HepG2 (cell line): Measurements from ENCODE around the gene YBX2. TPM values are rescaled to one million over a fixed set of nuclear protein-coding genes. Genes with fewer than 3 reads are reported as not detected.

Experiments used
- AKAP8 ChIP-seq: sonication (generic); formaldehyde crosslinking; IDR thresholded peaks from 2 replicates; pipeline ENCODE4 v1.5.1; 2020; ENCODE audit warnings: mild to moderate bottlenecking, missing genetic modification reagents
- ARID5B ChIP-seq: IDR thresholded peaks from 2 replicates; pipeline ENCODE4 v1.4.0; 2020; ENCODE audit warnings: mild to moderate bottlenecking, missing genetic modification reagents
- BRD4 ChIP-seq: sonication (generic); formaldehyde crosslinking; IDR thresholded peaks from 2 replicates; pipeline ENCODE4 v1.4.0; 2020; ENCODE audit warnings: missing genetic modification reagents
- CBX5 ChIP-seq: sonication (generic); formaldehyde crosslinking; IDR thresholded peaks from 2 replicates; pipeline ENCODE4 v1.4.0; 2020; ENCODE audit warnings: missing genetic modification reagents, borderline replicate concordance
- CREM ChIP-seq, 2 experiments: sonication (generic) in 1 of 2; formaldehyde crosslinking in 1 of 2; IDR thresholded peaks; 2 replicates each; pipeline versions ENCODE4 v1.4.0 to v1.6.1; 2016 to 2020; ENCODE audit warnings: antibody characterized with exemption in 1 of 2, mild to moderate bottlenecking in 1 of 2, missing genetic modification reagents in 1 of 2
- ELF3 ChIP-seq: IDR thresholded peaks from 2 replicates; pipeline ENCODE4 v1.6.1; 2016; ENCODE audit warnings: missing genetic modification reagents, missing compliant biosample characterization
- ERF ChIP-seq: IDR thresholded peaks from 2 replicates; pipeline ENCODE4 v1.6.1; 2018; ENCODE audit warnings: missing biosample characterization, missing genetic modification reagents
- HOMEZ ChIP-seq: IDR thresholded peaks from 2 replicates; pipeline ENCODE4 v1.6.1; 2016; ENCODE audit warnings: low read depth
- MXD1 ChIP-seq: sonication (generic); formaldehyde crosslinking; IDR thresholded peaks from 2 replicates; pipeline ENCODE4 v1.4.0; 2020; ENCODE audit warnings: mild to moderate bottlenecking, missing genetic modification reagents
- NFE2L1 ChIP-seq: sonication (generic); formaldehyde crosslinking; IDR thresholded peaks from 2 replicates; pipeline ENCODE4 v1.4.0; 2020; ENCODE audit warnings: missing genetic modification reagents, mild to moderate bottlenecking, borderline replicate concordance
- POLR2AphosphoS2 ChIP-seq: IDR thresholded peaks from 2 replicates; pipeline ENCODE4 v1.6.1; 2011; ENCODE audit warnings: low read depth, low read length, improper control_type of control experiment
- ZFP82 ChIP-seq: sonication (generic); formaldehyde crosslinking; IDR thresholded peaks from 2 replicates; pipeline ENCODE4 v1.5.1; 2020; ENCODE audit warnings: mild to moderate bottlenecking, missing genetic modification reagents, borderline replicate concordance
- ZNF280D ChIP-seq: sonication (generic); formaldehyde crosslinking; IDR thresholded peaks from 2 replicates; pipeline ENCODE4 v1.5.1; 2020; ENCODE audit warnings: mild to moderate bottlenecking, missing genetic modification reagents
- ZNF350 ChIP-seq: sonication (generic); formaldehyde crosslinking; IDR thresholded peaks from 2 replicates; pipeline ENCODE4 v1.4.0; 2020; ENCODE audit warnings: mild to moderate bottlenecking, low read depth, missing genetic modification reagents, borderline replicate concordance
- ZNF512B ChIP-seq: sonication (generic); formaldehyde crosslinking; IDR thresholded peaks from 2 replicates; pipeline ENCODE4 v1.5.1; 2020; ENCODE audit warnings: missing genetic modification reagents, mild to moderate bottlenecking, borderline replicate concordance
- ZNF724P ChIP-seq: sonication (generic); formaldehyde crosslinking; IDR thresholded peaks from 2 replicates; pipeline ENCODE4 v1.8.0; 2022; ENCODE audit warnings: missing genetic modification reagents, borderline replicate concordance
- polyA plus RNA-seq, 8 experiments: library from polyadenylated mRNA; depleted of rRNA in 3 of 8; stranded (reverse) in 7 of 8; unstranded in 1 of 8; fragments of >200 nt; fragmentation: Illumina TruSeq in 4 of 8; extraction: Trizol in 4 of 8; gene quantifications; 2 replicates each; pipeline versions ENCODE4 v1.2.1 to v1.2.3, GENCODE V29; 2011 to 2016; ENCODE audit warnings: low read depth in 4 of 8, missing spikeins in 1 of 8, mixed read lengths in 1 of 8; ENCODE audit not compliant: insufficient read depth in 1 of 8
- total RNA-seq, 5 experiments: library from RNA; depleted of rRNA; stranded (reverse); fragments of >200 nt; fragmentation: Illumina TruSeq; extraction: Trizol; gene quantifications; 2 replicates each; pipeline ENCODE4 v1.2.3, GENCODE V29; 2016; ENCODE audit warnings: low read depth in 1 of 5

The YBX2 gene
- total and polyA plus RNA-seq, 2 of the 13 experiments (the other 11 are each of a cell fraction or from before 2014, with no cell fraction given), result 0.12 to 0.22 TPM

GRCh38 chr17:7242717-7243452 is 51.6 kb downstream of the YBX2 start (continued):
- TF ChIP-seq POLR2AphosphoS2 (peak; percentile 82), BRD4 (CRISPR knock-in tag) (0 out of 2 replicates have a peak, but pooled peaks have one; percentile 61), ZNF724P (CRISPR knock-in tag) (no peak), MXD1 (CRISPR knock-in tag) (no peak), ELF3 (CRISPR knock-in tag) (peak; percentile 89), HOMEZ (peak; percentile 66), ERF (peak; percentile 60), ZNF280D (CRISPR knock-in tag) (no peak), ZNF512B (CRISPR knock-in tag) (0 out of 2 replicates have a peak, but pooled peaks have one; percentile 23), ZNF350 (CRISPR knock-in tag) (peak; percentile 41; the same call in 1 of the 2 replicates), CREM (IDR thresholded peaks at IDR 0.05) (peak; percentile 55), CREM (CRISPR knock-in tag; IDR thresholded peaks at IDR 0.05) (no peak), AKAP8 (CRISPR knock-in tag) (peak; percentile 78), ZFP82 (CRISPR knock-in tag) (no peak), CBX5 (CRISPR knock-in tag) (peak; percentile 88), NFE2L1 (CRISPR knock-in tag) (no peak), ARID5B (CRISPR knock-in tag) (peak; percentile 76)
